Jurkat, Clone E6-1 (cell line): ENCODE results near the gene OR2B2.

ENCODE experiments used
- DNase-seq: peaks from one replicate; pipeline ENCODE4 v3.0.0-alpha.2; 2011; ENCODE audit warnings: low read depth, low spot score
- H3K4me3 ChIP-seq: 2 replicates; pipeline ENCODE4 v1.5.1; 2011; ENCODE audit warnings: mild to moderate bottlenecking, low read length, control low read depth, moderate library complexity

The OR2B2 gene

DNA sequence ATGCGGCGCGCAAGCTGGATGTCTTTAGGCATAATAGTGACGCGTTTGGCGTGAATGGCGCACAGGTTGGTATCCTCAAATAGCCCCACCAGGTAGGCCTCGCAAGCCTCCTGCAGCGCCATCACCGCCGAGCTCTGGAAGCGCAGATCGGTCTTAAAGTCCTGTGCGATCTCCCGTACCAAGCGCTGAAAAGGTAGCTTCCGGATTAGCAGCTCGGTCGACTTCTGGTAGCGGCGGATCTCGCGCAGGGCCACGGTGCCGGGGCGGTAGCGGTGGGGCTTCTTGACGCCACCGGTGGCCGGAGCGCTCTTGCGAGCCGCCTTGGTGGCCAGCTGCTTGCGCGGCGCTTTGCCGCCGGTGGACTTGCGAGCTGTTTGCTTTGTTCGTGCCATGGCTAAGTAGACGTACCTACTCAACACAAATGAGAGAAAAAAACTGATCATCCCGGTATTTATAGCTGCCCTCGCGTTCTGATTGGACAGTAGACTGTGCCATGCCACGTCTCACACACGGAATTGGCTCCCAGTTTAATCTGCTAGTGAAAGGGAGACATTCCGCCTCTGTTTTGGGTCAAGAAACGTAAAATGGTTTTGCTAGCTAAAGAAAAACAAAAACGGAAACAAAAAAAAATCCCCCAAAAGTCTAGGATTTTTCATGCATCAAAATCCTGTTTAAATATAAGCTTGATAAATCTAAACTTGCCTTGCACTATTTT lies 40.1 kb downstream of the OR2B2 start:
- peak overlapping the region; percentile 65 for H3K4me3 ChIP-seq
- DNase-seq: peak; percentile 99

GRCh38 chr6:27870291-27870870 lies 41.8 kb downstream of the OR2B2 start:
- no peak overlapping the region for H3K4me3 ChIP-seq
- no peak for DNase-seq

DNA sequence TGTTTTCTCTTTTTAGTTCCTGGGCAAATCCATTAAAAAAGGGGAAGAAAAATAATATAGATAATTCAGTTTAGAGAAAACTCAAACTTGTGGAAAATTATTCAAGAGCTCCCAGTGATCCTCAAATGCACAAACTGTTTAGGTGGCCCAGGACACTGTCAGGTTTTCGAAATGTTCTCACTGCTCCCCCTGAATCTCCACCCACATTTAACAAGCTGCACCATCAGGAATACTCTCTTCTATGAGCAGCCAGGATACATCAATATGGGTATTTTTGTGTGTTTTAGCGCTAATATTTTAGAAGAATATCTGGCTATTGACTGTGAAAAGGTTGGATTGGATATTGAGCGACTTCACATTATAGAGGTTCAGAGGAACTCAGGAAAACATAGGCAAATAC lies 43.9 kb downstream of the OR2B2 start:
- no peak for DNase-seq
- no peak overlapping the region for H3K4me3 ChIP-seq

GRCh38 chr6:27867945-27868300 lies 44.3 kb downstream of the OR2B2 start:
- no peak overlapping the region for H3K4me3 ChIP-seq

DNA sequence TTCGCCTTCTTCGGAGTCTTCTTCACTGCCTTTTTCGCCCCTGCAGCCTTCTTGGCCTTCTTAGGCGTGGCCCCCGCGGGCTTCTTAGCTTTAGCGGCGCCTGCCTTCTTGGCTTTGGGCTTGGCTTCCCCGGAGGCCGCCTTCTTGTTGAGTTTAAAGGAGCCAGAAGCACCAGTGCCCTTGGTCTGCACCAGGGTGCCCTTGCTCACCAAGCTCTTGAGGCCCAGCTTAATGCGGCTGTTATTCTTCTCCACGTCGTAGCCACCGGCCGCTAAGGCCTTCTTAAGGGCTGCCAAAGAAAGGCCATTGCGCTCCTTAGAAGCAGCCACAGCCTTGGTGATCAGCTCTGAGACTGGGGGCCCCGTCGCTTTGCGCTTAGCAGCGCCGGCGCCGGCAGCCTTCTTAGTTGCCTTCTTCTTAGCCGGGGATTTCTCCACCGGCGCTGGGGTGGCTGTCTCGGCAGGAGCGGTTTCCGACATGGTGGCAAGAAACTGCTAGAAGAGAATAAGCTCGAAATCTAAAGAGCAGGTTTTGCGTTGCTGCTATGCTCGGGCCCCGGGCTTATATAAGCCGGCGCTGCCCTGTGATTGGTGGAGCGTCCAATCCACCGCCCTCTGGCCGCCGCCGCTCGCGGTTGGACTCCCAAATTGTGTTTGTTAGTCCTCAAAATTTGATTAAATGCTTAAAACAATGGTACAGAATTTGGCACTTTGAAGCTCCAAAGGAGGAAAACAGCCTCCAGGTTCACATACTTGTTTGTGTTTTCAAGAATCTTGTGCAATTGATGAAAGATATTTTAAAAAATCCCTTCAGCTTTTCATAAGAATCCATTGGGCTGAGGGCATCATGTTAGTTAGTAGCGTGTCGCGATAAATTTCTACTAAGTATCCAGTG lies 44.9 kb downstream of the OR2B2 start:
- peak; percentile 93 for DNase-seq

More at GRCh38 chr6:27867945-27868300, 44.3 kb downstream of the OR2B2 start:
- peak; percentile 49 for DNase-seq

GRCh38 chr6:27866357-27867050 lies 45.7 kb downstream of the OR2B2 start:
- DNase-seq: peak; percentile 89
- H3K4me3 ChIP-seq: peak overlapping the region; percentile 59

More for the DNA sequence above, 44.9 kb downstream of the OR2B2 start:
- H3K4me3 ChIP-seq: peak overlapping the region; percentile 59

DNA sequence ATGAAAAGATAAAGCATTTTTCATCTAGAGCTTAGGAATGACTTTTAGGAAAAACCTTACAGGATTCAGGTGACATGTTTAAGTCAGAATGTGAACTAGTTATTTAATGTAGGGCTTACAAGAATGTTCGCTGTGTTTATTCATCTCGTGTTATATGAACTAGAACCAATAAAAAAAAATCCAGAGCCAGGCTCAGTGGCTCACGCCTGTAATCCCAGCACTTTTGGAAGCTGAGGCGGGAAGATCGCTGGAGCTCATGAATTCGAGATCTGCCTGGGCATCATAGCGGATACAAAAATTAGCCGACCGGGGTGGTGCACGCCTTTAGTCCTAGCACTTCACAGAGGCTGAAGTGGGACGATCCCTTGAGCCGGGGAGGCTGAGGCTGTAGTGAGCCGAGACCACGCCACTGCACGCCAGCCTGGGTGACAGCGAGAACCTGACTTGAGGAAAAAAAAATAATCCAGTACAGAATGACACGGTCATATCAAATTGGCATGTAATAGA lies 46.3 kb downstream of the OR2B2 start:
- peak; percentile 28 for DNase-seq
- peak overlapping the region; percentile 59 for H3K4me3 ChIP-seq

- peak; percentile 85 for DNase-seq
- H3K4me3 ChIP-seq: peak overlapping the region; percentile 59
Observed at GRCh38 chr6:27864906-27865849, 47.0 kb downstream of the OR2B2 start.

DNA sequence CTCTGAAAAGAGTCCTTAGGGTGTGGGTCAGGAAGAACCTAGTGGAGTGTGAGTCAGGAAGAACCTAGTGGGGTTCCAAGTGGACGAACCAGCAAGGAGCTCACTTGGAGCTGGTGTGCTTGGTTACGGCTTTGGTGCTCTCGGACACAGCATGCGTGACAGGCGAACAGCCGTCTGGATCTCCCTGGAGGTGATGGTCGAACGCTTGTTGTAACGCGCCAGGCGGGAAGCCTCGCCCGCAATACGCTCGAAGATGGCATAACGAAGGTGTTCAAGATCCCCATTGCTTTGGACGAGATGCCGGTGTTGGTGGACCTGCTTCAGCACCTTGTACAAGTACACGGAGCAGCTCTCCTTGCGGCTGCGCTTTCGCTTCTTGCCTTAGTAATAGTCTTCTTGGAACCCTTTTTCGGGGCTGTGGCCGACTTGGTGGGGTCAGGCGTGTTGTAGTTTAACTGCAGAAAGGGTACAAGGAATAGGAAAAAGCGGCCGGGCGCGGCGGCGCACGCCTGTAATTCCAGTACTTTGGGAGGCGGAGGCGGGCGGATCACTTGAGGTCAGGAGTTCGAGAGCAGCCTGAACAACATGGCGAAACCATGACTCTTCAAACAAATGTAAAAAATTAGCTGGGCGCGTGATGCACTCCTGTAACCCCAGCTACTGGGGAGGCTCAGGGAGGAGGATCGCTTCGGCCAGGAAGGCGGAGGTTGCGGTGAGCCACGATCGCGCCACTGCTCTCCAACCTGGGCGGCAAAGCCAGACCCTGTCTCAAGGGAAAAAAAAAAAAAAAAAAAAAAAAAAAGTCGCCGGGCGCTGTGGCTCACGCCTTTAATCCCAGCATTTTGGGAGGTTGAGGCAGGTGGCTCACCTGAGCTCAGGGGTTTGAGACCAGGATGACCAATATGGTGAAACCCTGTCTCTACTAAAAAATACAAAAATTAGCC lies 48.0 kb downstream of the OR2B2 start:
- DNase-seq: no peak
- no peak overlapping the region for H3K4me3 ChIP-seq

DNA sequence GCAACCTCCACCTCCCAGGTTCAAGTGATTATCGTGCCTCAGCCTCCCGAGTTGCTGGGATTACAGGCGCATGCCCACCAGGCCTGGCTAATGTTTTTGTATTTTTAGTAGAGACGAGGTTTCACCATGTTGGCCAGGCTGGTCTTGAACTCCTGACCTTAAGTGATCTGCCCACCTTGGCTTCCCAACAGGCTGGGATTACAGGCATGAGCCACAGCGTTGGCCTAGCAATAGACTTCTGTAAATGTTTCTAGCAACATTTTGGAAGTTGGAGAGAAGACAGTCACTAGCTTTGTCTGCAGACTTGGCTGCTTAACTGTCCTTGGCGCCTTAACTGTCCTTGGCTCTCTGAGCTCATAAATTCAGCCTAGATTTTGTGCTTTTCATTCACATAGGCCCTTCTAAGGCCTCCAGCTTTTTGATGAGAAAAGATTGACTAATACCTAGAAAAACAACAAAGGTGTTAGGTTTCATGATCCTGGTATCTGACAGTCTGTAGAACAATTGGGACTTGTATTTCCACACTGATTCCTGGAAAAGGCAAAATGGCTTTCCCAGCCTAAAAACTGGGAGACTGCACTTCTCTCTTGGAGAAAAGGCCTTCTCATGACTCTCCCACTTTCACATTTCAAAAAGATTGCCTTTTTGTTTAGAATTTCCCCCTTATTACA lies 49.7 kb downstream of the OR2B2 start:
- no peak for DNase-seq
- no peak overlapping the region for H3K4me3 ChIP-seq

DNA sequence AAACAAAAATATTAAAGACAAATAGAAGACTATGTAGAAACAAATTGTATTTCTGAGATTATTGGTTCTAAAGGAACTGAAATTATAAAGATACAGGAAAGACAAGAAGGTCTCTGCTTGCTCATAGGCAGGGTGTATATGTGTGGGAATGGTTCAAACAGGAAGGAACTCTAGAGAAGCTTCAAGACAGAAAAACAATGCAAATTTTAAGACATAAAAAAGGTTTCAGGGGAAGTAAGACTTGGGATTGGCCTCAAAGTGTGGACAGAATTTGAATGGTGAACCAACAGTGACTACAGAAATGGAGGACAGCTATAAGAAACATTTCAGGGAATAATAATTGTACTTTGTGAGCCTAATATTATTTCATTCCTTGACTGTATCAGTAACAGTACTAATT lies 50.3 kb downstream of the OR2B2 start:
- no peak overlapping the region for H3K4me3 ChIP-seq
- no peak for DNase-seq

DNA sequence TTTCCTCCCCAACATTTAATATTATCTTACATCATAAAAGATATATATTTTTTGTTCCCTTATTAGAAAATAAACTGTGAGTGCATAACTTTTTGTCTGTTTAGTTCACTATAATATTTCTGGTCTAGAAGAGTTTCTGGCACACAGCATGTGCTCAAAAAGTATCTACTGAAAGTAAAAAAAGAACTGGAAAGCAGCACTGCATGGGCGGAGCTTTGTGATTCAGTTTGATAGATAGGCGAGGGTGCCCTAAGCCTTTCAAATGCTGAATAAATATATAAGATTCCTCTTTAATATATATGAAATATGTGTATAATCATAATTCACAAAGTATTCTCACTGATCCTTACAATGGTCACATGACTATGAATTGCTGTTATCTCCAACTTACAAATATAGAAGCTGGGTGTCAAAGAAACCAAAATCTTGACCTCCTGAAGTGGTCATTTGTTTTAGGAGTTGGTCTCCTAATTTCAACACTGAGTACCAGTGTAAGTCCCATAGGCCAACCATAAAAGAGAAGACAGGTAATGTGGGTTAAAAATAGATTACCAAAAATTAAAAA lies 50.8 kb downstream of the OR2B2 start:
- no peak overlapping the region for H3K4me3 ChIP-seq
- DNase-seq: no peak
